BE2C (cell line): Measurements from ENCODE around the gene LIPC. TPM values are rescaled to one million over a fixed set of nuclear protein-coding genes. Genes with fewer than 3 reads are reported as not detected.

Experiments
- DNase-seq: peaks from one replicate; pipeline ENCODE4 v3.0.0-alpha.2; 2020
- H3K27me3 ChIP-seq: fragments of 250-450 bp; sonication (Bioruptor Pico); 2 replicates; pipeline ENCODE4 v1.5.1; 2020; ENCODE audit warnings: mild to moderate bottlenecking
- H3K36me3 ChIP-seq: fragments of 250-450 bp; sonication (Bioruptor Pico); 2 replicates; pipeline ENCODE4 v1.5.1; 2020; ENCODE audit warnings: mild to moderate bottlenecking
- H3K4me1 ChIP-seq: fragments of 250-450 bp; sonication (Bioruptor Pico); 2 replicates; pipeline ENCODE4 v1.5.1; 2020
- H3K4me3 ChIP-seq: 2 replicates; pipeline ENCODE4 v1.5.1; 2011; ENCODE audit warnings: low read depth, low read length
- H3K9me3 ChIP-seq: fragments of 250-450 bp; sonication (Bioruptor Pico); 2 replicates; pipeline ENCODE4 v1.5.1; 2020
- polyA plus RNA-seq: library from polyadenylated mRNA; unstranded; fragments of >200 nt; gene quantifications from one replicate; pipeline ENCODE4 v1.2.1, GENCODE V29; 2012; ENCODE audit warnings: low read depth, missing spikeins; ENCODE audit not compliant: insufficient read length, insufficient read depth
- TF ChIP-seq, protein P1 (sequence below): IDR thresholded peaks from 2 replicates; pipeline ENCODE4 v1.5.1; 2012; ENCODE audit warnings: mild to moderate bottlenecking, low read depth, low read length

Gene LIPC
- not detected for polyA plus RNA-seq

DNA sequence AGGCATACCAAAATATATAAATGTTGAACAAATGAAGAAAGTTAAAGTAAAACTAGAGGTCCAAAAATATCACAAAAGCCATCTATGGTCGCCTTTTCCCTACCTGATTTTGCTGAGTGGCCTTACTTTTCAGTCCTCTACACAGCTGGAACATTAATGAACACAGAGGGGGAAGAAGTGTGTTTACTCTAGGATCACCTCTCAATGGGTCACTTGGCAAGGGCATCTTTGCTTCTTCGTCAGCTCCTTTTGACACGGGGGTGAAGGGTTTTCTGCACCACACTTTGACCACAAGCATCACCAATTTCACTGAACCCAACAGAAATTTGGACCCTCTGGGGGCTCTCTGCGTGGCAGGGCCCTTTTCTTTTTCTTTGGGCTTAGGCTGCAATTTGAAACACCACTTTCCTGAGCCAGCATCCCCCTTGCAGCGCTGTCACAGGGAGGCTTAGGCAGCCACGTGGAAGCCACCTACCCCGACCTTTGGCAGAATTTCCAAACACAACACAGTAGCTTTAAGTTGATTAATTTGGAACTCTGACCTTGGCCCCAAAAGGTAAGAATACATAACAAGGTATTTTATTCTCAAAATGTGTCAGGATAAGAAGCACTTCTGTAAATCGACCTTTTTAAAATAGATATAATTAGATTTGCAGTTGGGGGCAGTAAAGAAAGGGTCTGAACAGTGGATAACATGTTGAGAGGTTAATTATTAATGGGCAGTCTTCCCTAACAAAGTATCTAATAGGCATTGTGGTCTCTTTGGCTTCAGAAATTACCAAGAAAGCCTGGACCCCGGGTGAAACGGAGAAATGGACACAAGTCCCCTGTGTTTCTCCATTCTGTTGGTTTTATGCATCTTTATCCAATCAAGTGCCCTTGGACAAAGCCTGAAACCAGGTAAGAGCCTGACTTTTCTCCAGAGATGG lies at the start of gene LIPC:
Gene LIPC (plus strand): TSS at position 771 of the 929 bp plus-strand sequence. CDS start 42 bp downstream, at position 813.
- TF ChIP-seq, protein P1, sequence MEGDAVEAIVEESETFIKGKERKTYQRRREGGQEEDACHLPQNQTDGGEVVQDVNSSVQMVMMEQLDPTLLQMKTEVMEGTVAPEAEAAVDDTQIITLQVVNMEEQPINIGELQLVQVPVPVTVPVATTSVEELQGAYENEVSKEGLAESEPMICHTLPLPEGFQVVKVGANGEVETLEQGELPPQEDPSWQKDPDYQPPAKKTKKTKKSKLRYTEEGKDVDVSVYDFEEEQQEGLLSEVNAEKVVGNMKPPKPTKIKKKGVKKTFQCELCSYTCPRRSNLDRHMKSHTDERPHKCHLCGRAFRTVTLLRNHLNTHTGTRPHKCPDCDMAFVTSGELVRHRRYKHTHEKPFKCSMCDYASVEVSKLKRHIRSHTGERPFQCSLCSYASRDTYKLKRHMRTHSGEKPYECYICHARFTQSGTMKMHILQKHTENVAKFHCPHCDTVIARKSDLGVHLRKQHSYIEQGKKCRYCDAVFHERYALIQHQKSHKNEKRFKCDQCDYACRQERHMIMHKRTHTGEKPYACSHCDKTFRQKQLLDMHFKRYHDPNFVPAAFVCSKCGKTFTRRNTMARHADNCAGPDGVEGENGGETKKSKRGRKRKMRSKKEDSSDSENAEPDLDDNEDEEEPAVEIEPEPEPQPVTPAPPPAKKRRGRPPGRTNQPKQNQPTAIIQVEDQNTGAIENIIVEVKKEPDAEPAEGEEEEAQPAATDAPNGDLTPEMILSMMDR = no peak
- Histone ChIP-seq H3K27me3 (no peaks in the 10 kb centered on the region), H3K9me3 (no peaks in the 10 kb centered on the region), H3K36me3 (no peaks in the 10 kb centered on the region), H3K4me1 (peaks cover 9% of the 10 kb centered on the region), H3K4me3 (peak within 1 kb of the TSS; percentile 23)
- DNase-seq = no peak

GRCh38 chr15:58383876-58384275 lies 47.9 kb upstream of the LIPC start:
- no peaks in the 10 kb centered on the region for H3K27me3 ChIP-seq
- no peaks in the 10 kb centered on the region for H3K4me1 ChIP-seq
- TF ChIP-seq, protein P1 = 0 out of 2 replicates have a peak, but pooled peaks have one; percentile 17
- no peak for DNase-seq
- no peaks in the 10 kb centered on the region for H3K9me3 ChIP-seq
- no peak overlapping the region for H3K4me3 ChIP-seq
- H3K36me3 ChIP-seq = no peaks in the 10 kb centered on the region

- no peaks in the 10 kb centered on the region for H3K36me3 ChIP-seq
- TF ChIP-seq, protein P1 = no peak
- no peaks in the 10 kb centered on the region for H3K9me3 ChIP-seq
- H3K4me1 ChIP-seq = no peaks in the 10 kb centered on the region
- DNase-seq = no peak
- H3K4me3 ChIP-seq = no peak overlapping the region
- H3K27me3 ChIP-seq = no peaks in the 10 kb centered on the region
Observed at GRCh38 chr15:58384667-58385066, 47.1 kb upstream of the LIPC start.

- Histone ChIP-seq H3K4me3 (no peak overlapping the region), H3K36me3 (no peaks in the 10 kb centered on the region), H3K27me3 (no peaks in the 10 kb centered on the region), H3K9me3 (no peaks in the 10 kb centered on the region), H3K4me1 (no peaks in the 10 kb centered on the region)
- DNase-seq = no peak
- TF ChIP-seq, protein P1 = no peak
Observed at GRCh38 chr15:58386081-58386480, 45.7 kb upstream of the LIPC start.

DNA sequence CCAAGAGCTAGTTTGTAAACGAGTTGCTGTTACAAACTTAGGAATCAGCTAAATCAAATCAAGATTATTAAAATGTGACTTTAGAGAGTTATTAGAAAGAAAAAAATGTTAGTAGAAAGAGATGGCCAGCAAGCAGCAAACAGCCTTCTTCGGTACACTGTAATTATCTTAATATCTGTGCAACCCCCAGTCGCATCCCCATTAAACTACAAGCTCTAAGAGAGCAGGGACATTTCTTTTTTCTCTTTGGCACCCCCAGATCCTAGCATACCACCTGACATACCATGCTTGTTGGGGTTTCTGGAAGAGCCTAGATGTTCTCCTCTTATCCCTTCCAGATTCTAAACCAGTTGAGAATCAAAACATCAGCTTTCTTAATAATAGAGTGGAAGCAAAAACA lies 45.1 kb upstream of the LIPC start:
- H3K9me3 ChIP-seq = no peaks in the 10 kb centered on the region
- H3K4me3 ChIP-seq = no peak overlapping the region
- no peaks in the 10 kb centered on the region for H3K4me1 ChIP-seq
- no peaks in the 10 kb centered on the region for H3K27me3 ChIP-seq
- no peaks in the 10 kb centered on the region for H3K36me3 ChIP-seq
- TF ChIP-seq, protein P1 = no peak
- no peak for DNase-seq

- Histone ChIP-seq H3K27me3 (no peaks in the 10 kb centered on the region), H3K36me3 (no peaks in the 10 kb centered on the region), H3K4me1 (no peaks in the 10 kb centered on the region), H3K9me3 (no peaks in the 10 kb centered on the region), H3K4me3 (no peak overlapping the region)
- TF ChIP-seq, protein P1 = no peak
- no peak for DNase-seq
Observed at GRCh38 chr15:58387130-58387529, 44.7 kb upstream of the LIPC start.
